Colonic mucosa (tissue), 4 donors: Measurements from ENCODE around the gene HAT1. TPM values are rescaled to one million over a fixed set of nuclear protein-coding genes. Genes with fewer than 3 reads are reported as not detected.

ENCODE experiments used
- DNase-seq: peaks from one replicate; pipeline ENCODE4 v3.0.0-alpha.2; 2020
- H3K27ac ChIP-seq: fragments of 200-600 bp; one replicate; pipeline ENCODE4 v1.8.0; 2021
- H3K27me3 ChIP-seq: fragments of 200-600 bp; one replicate; pipeline ENCODE4 v1.8.0; 2021
- H3K36me3 ChIP-seq: fragments of 200-600 bp; one replicate; pipeline ENCODE4 v1.8.0; 2021
- H3K4me1 ChIP-seq: fragments of 200-600 bp; one replicate; pipeline ENCODE4 v1.8.0; 2021; ENCODE audit warnings: mild to moderate bottlenecking
- H3K4me3 ChIP-seq: fragments of 200-600 bp; one replicate; pipeline ENCODE4 v1.8.0; 2021
- H3K9ac ChIP-seq, 2 donors: one replicate each; pipeline ENCODE4 v1.7.0; 2013; ENCODE audit warnings: control low read depth in 2 of 2, low read depth in 2 of 2, low read length in 2 of 2
- H3K9me3 ChIP-seq: fragments of 200-600 bp; one replicate; pipeline ENCODE4 v1.8.0; 2021
- intact Hi-C: fragments of 100-400 bp; cut with DNase I; formaldehyde crosslinking; loops from one replicate; pipeline ENCODE4 v1.14.1; 2022
- total RNA-seq, 2 donors: library from RNA; stranded (reverse); fragmentation: NEBNext Ultra II Directional in 1 of 2; extraction: Animal tissue kit (Norgen Biotek cat#: 25700) in 1 of 2; gene quantifications; one replicate each; pipeline ENCODE4 v1.2.1, GENCODE V29; 2021
- TF ChIP-seq, protein P1 (sequence below): fragments of 200-600 bp; IDR thresholded peaks from one replicate; pipeline ENCODE4 v1.8.0; 2022; ENCODE audit warnings: antibody characterized with exemption, mild to moderate bottlenecking
- donor health status: healthy.
- donor health status: DM: no; HTN: no; CAD: no.
- donor health status: DM: no; HTN: no; CAD: no.

The HAT1 gene
- total RNA-seq, 2 donors from 2014 or later: 31.8 to 50.7 TPM

DNA sequence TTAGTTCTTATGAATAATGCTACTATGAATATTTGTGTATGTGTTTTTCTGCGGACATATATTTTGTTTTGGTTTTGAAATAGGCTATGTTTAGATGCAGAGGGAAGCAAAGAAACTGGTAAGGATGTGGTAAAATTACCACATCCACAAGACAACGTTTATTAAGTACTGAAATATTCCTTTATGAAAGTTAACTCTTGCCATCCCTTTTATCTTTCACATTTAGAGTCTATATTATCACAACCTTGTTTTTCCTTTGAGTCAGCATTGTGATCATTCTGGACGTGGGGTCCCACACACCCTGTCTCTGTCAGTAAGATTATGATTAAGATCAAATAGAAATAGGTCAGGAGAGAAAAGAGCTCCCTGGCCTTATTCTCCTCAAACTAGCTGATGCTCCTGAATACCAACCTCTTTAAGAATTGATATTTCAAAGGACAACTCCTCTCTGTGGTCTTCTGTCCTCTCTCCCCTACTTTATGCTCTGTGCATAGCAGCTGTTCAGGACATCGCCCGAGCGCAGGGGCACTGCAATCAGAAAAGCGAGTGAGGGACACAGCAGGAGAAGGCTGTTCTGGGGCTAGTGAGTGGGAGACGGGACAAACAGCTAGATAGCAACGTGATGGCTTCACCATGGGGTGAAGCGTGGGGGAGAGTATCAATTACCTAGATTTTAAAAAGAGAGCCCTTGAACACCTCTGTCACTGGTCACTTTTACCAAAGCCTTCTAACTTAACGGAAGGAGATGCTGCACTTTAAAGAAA is 89.7 kb downstream of the HAT1 start:
- Histone ChIP-seq H3K36me3 (no peaks in the 10 kb centered on the region), H3K27ac (no peak overlapping the region), H3K9me3 (no peaks in the 10 kb centered on the region), H3K4me3 (no peak overlapping the region), H3K4me1 (no peaks in the 10 kb centered on the region), H3K27me3 (no peaks in the 10 kb centered on the region), H3K9ac (no peak overlapping the region)
- DNase-seq: no peak
- TF ChIP-seq, protein P1, sequence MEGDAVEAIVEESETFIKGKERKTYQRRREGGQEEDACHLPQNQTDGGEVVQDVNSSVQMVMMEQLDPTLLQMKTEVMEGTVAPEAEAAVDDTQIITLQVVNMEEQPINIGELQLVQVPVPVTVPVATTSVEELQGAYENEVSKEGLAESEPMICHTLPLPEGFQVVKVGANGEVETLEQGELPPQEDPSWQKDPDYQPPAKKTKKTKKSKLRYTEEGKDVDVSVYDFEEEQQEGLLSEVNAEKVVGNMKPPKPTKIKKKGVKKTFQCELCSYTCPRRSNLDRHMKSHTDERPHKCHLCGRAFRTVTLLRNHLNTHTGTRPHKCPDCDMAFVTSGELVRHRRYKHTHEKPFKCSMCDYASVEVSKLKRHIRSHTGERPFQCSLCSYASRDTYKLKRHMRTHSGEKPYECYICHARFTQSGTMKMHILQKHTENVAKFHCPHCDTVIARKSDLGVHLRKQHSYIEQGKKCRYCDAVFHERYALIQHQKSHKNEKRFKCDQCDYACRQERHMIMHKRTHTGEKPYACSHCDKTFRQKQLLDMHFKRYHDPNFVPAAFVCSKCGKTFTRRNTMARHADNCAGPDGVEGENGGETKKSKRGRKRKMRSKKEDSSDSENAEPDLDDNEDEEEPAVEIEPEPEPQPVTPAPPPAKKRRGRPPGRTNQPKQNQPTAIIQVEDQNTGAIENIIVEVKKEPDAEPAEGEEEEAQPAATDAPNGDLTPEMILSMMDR: no peak
- intact Hi-C loops: no loop called here

DNA sequence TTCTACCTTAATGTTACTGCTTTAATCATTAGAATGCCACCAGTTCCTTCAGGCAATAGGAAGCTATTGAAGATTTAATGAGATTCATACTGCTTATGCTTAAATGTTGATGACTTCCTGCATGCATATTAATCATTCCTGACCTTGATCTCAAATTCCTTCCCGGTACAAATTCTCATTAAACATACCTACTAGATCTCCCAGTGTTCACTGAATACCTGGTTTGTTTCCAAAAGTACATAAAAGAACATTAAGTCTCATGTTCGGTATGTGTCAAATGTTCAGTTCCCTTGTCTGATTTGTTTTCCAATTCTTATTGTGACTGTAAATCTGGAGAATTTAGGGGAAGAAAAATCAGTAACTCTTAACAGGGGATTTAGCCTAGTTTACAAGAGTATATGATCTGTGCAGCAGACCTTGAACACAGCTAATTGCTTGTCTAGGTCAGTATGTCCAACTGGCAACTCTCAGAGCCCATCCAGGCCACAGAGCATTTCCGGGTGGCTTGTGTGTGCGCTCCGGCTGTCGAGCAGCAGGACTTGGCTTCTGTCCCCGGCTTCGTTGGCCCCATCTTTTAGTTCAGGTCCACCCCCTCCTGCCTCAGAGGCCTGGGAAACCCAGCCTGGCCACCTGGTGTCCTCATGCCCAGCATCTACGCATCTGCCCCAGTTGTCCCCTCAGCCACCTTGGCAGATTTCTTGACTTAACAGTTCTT is 90.6 kb downstream of the HAT1 start:
- TF ChIP-seq, protein P1: no peak

DNA sequence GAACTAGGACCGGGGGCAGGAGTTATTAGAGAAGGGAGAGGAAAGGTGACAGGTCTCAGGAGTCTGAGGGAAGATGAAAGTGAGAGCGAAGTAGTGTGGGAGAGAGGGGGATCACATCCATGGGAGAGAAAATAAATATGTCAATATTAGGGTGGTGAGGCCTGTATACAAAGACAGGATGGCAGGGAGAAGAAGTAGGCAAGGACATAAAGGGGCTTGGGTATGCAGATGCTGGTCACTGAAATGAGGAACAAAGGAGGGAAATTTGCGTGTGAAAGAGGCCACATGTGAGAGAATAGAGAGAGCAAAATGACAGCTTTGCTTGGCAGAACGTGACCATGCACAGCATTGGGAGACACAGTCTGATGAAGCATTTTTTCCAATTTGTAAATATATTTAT is 91.1 kb downstream of the HAT1 start:
- Histone ChIP-seq H3K9ac (no peak overlapping the region), H3K27me3 (no peaks in the 10 kb centered on the region), H3K4me1 (no peaks in the 10 kb centered on the region), H3K27ac (no peak overlapping the region), H3K9me3 (no peaks in the 10 kb centered on the region), H3K4me3 (no peak overlapping the region), H3K36me3 (no peaks in the 10 kb centered on the region)
- TF ChIP-seq, protein P1: no peak
- DNase-seq: no peak
- intact Hi-C loops: no loop called here

More for the DNA sequence above, 90.6 kb downstream of the HAT1 start:
- intact Hi-C loops: no loop called here
- Histone ChIP-seq H3K27ac (no peak overlapping the region), H3K27me3 (no peaks in the 10 kb centered on the region), H3K4me3 (no peak overlapping the region), H3K9me3 (no peaks in the 10 kb centered on the region), H3K9ac (no peak overlapping the region), H3K36me3 (no peaks in the 10 kb centered on the region), H3K4me1 (no peaks in the 10 kb centered on the region)
- no peak for DNase-seq

DNA sequence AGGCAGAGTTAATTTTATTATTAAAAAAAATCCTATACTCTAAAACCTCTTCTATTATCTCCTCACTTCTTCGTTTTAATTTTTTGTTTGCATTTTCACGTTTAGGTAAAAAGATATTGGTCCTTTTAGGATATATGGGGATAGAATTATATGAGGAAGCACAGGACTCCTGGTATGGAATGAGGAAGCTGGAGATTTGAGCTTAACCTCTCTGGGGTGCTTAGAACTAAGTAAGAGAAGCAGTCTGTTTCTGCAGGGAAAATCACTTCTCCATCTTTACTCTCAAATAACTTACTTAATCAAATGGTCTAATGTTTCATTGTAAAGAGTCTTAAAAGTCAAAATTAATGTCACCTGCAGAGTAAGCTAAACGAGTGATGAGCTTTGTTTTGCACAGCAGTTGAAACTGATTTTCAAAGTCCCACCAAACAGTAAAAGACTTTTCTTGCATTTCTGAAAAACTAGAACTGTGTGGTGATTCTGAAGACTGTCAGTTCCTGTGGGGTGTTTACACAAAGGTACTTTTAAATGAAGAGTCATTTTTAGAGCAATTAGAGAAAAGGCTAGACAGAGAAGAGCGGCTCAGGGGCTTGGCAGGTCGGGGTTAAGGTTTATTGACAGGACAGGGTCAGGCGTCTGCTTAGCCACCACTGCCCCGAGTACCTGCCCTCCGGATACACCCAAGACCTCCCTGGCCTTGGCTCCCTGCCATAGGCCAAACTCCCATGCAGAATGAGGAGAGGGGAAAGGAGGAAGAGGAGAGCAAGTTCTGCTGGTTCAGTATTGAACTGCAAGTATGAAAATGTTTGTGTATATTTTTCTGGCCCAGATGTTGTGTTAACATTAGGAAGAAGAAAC is 99.0 kb downstream of the HAT1 start:
- no peaks in the 10 kb centered on the region for H3K4me1 ChIP-seq
- H3K9ac ChIP-seq: no peak overlapping the region
- intact Hi-C loops: no loop called here
- H3K27ac ChIP-seq: no peak overlapping the region
- H3K27me3 ChIP-seq: no peaks in the 10 kb centered on the region
- no peak overlapping the region for H3K4me3 ChIP-seq
- no peak for DNase-seq
- H3K9me3 ChIP-seq: no peaks in the 10 kb centered on the region
- H3K36me3 ChIP-seq: no peaks in the 10 kb centered on the region
- TF ChIP-seq, protein P1: no peak

DNA sequence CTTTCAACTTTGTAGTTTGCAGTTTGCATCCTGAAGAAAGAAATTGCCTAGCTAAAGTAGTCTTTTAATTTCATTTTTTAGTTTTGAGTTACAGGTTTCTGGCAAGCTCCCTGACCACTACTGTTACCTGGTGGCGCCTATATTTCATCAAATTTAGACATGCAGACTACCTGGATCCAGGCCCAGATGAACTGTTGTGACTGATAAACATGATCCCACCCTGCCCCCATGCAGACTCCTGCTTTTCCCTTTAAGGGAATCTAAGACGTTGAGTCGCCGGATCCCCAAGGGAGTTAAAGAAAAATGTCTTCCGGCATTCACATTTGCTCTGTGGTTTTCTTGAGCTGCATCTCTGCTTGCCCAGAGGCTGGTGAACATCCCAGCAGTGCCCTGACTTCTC is 99.7 kb downstream of the HAT1 start:
- Histone ChIP-seq H3K9me3 (no peaks in the 10 kb centered on the region), H3K27ac (no peak overlapping the region), H3K27me3 (no peaks in the 10 kb centered on the region), H3K9ac (no peak overlapping the region), H3K36me3 (no peaks in the 10 kb centered on the region), H3K4me3 (no peak overlapping the region), H3K4me1 (no peaks in the 10 kb centered on the region)
- TF ChIP-seq, protein P1: no peak
- intact Hi-C loops: no loop called here
- no peak for DNase-seq
